H54 (cell line): ENCODE data around the gene PRR12.

Experiments used
- DNase-seq: peaks from one replicate; pipeline ENCODE4 v3.0.0; 2011; ENCODE audit warnings: low spot score, mixed read lengths; ENCODE audit not compliant: insufficient read length
- FAIRE-seq: peaks from 3 replicates; lab custom pipeline; 2011; peaks lifted over from hg19 to GRCh38; lab: Jason Lieb, UNC
- POLR2A ChIP-seq: IDR thresholded peaks from 2 replicates; pipeline ENCODE4 v1.6.1; 2011; ENCODE audit warnings: low read depth, mild to moderate bottlenecking, low read length

PRR12 gene

GRCh38 chr19:49642492-49643035, 51.6 kb downstream of the PRR12 start:
- FAIRE-seq (no peak), DNase-seq (no peak)
- TF ChIP-seq POLR2A, result no peak

GRCh38 chr19:49643466-49643865, 52.5 kb downstream of the PRR12 start:
- FAIRE-seq (no peak), DNase-seq (no peak)

GRCh38 chr19:49645592-49645991, 54.6 kb downstream of the PRR12 start:
- TF ChIP-seq POLR2A, result no peak
- DNase-seq, result no peak
- FAIRE-seq, result no peak

More at GRCh38 chr19:49643466-49643865, 52.5 kb downstream of the PRR12 start:
- no peak for TF ChIP-seq POLR2A

GRCh38 chr19:49645995-49646394, 55.0 kb downstream of the PRR12 start:
- FAIRE-seq, result no peak
- TF ChIP-seq POLR2A, result no peak
- DNase-seq, result no peak

- FAIRE-seq (no peak), DNase-seq (no peak)
- TF ChIP-seq POLR2A, result no peak
Observed at GRCh38 chr19:49646586-49646985, 55.6 kb downstream of the PRR12 start.

- FAIRE-seq, result no peak
- DNase-seq, result no peak
- no peak for TF ChIP-seq POLR2A
Observed at GRCh38 chr19:49651029-49651819, 60.2 kb downstream of the PRR12 start.

GRCh38 chr19:49651820-49652550, 61.0 kb downstream of the PRR12 start:
- DNase-seq (no peak), FAIRE-seq (no peak)
- TF ChIP-seq POLR2A, result no peak

GRCh38 chr19:49652551-49653465, 61.8 kb downstream of the PRR12 start:
- FAIRE-seq, result no peak
- no peak for DNase-seq

GRCh38 chr19:49653466-49653806, 62.5 kb downstream of the PRR12 start:
- FAIRE-seq, result no peak
- no peak for TF ChIP-seq POLR2A
- DNase-seq, result no peak

More at GRCh38 chr19:49652551-49653465, 61.8 kb downstream of the PRR12 start:
- TF ChIP-seq POLR2A, result no peak

GRCh38 chr19:49654581-49654980, 63.6 kb downstream of the PRR12 start:
- no peak for DNase-seq
- no peak for FAIRE-seq
- no peak for TF ChIP-seq POLR2A

- no peak for TF ChIP-seq POLR2A
- DNase-seq (no peak), FAIRE-seq (no peak)
Observed at GRCh38 chr19:49655570-49656455, 64.8 kb downstream of the PRR12 start.

- no peak for TF ChIP-seq POLR2A
- no peak for FAIRE-seq
Observed at GRCh38 chr19:49656456-49657109, 65.6 kb downstream of the PRR12 start.

More at GRCh38 chr19:49656456-49657109, 65.6 kb downstream of the PRR12 start:
- DNase-seq, result no peak
